ENCODE results near the gene ATP11C.

Gene ATP11C

DNA sequence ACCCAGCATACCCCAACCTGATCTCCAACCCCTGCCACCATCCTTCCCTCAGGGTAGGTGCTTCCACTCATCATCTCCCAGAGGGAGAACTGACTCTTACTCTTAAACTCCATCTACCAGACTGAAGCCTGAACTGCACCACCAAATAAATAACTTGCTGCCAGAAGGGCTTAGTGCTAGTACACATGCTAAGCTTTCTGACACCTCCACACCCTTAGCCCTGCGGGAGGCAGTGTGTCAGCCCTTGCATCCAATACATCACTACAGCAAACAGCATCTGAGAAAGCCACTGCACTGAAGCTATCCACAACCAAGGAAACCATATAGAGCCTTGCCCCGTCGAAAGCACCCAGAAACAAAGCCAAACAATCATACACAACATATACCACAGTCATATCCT is 156.3 kb downstream of the ATP11C start:
- Histone ChIP-seq H3K4me3 (ENCODE audit: low read length) (no peak overlapping the region), H3K79me2 (ENCODE audit: control insufficient read depth, low read length) (no peaks in the 10 kb centered on the region), H3K27ac (ENCODE audit: low read depth, low read length) (no peak overlapping the region), H3K4me1 (ENCODE audit: control insufficient read depth, low read length) (no peaks in the 10 kb centered on the region), H3K27me3 (ENCODE audit: control insufficient read depth, low read length) (no peaks in the 10 kb centered on the region), H3K4me2 (ENCODE audit: low read length) (no peak overlapping the region), H3F3A (ENCODE audit: control insufficient read depth, insufficient read depth) (no peaks in the 10 kb centered on the region), H3K36me3 (ENCODE audit: control insufficient read depth, low read length) (peaks cover 18% of the 10 kb centered on the region), H3K9me2 (replicated peaks; ENCODE audit: control insufficient read depth, low read length) (no peaks in the 10 kb centered on the region), H3K9me3 (ENCODE audit: control insufficient read depth, insufficient read depth, low read length) (no peaks in the 10 kb centered on the region), H4K20me1 (ENCODE audit: control insufficient read depth, insufficient read depth, low read depth, low read length) (no peaks in the 10 kb centered on the region)
- TF ChIP-seq, protein P1, sequence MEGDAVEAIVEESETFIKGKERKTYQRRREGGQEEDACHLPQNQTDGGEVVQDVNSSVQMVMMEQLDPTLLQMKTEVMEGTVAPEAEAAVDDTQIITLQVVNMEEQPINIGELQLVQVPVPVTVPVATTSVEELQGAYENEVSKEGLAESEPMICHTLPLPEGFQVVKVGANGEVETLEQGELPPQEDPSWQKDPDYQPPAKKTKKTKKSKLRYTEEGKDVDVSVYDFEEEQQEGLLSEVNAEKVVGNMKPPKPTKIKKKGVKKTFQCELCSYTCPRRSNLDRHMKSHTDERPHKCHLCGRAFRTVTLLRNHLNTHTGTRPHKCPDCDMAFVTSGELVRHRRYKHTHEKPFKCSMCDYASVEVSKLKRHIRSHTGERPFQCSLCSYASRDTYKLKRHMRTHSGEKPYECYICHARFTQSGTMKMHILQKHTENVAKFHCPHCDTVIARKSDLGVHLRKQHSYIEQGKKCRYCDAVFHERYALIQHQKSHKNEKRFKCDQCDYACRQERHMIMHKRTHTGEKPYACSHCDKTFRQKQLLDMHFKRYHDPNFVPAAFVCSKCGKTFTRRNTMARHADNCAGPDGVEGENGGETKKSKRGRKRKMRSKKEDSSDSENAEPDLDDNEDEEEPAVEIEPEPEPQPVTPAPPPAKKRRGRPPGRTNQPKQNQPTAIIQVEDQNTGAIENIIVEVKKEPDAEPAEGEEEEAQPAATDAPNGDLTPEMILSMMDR (IDR thresholded peaks at IDR 0.05; ENCODE audit: low read depth, low read length, poor library complexity, severe bottlenecking), result no peak
- TF ChIP-seq EZH2phosphoT487 (IDR thresholded peaks at IDR 0.05; ENCODE audit: borderline replicate concordance, low read length), result no peak

DNA sequence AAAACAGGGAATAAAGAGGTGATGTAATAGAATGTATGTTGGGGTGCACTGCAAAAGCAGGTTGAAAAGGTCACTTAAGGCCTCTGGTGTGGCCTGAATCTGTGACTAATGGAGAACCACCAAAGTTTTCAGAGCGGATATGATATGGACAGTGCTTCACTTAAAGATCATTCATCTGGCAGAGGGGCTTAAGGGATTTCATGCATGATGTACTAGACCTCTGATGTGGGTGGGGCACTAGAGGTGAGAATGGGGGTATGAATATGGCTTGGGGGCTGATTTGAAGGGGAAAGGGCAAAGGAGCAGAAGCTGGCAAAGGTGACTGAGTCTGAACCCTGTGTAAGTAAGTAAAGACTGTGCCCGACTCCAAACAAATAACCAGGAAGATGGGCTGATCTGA is 162.5 kb downstream of the ATP11C start:
- no peaks in the 10 kb centered on the region for H4K20me1 ChIP-seq (ENCODE audit: control insufficient read depth, insufficient read depth, low read depth, low read length)
- H3K4me2 ChIP-seq (ENCODE audit: low read length), result no peak overlapping the region
- no peak overlapping the region for H3K27ac ChIP-seq (ENCODE audit: low read depth, low read length)
- TF ChIP-seq, protein P1 (IDR thresholded peaks at IDR 0.05; ENCODE audit: low read depth, low read length, poor library complexity, severe bottlenecking), result no peak
- TF ChIP-seq EZH2phosphoT487 (IDR thresholded peaks at IDR 0.05; ENCODE audit: borderline replicate concordance, low read length), result no peak
- H3F3A ChIP-seq (ENCODE audit: control insufficient read depth, insufficient read depth), result no peaks in the 10 kb centered on the region
- H3K9me3 ChIP-seq (ENCODE audit: control insufficient read depth, insufficient read depth, low read length), result no peaks in the 10 kb centered on the region
- H3K4me1 ChIP-seq (ENCODE audit: control insufficient read depth, low read length), result no peaks in the 10 kb centered on the region
- no peaks in the 10 kb centered on the region for H3K79me2 ChIP-seq (ENCODE audit: control insufficient read depth, low read length)
- peaks cover 18% of the 10 kb centered on the region for H3K36me3 ChIP-seq (ENCODE audit: control insufficient read depth, low read length)
- H3K9me2 ChIP-seq (replicated peaks; ENCODE audit: control insufficient read depth, low read length), result no peaks in the 10 kb centered on the region
- H3K4me3 ChIP-seq (ENCODE audit: low read length), result no peak overlapping the region
- no peaks in the 10 kb centered on the region for H3K27me3 ChIP-seq (ENCODE audit: control insufficient read depth, low read length)

DNA sequence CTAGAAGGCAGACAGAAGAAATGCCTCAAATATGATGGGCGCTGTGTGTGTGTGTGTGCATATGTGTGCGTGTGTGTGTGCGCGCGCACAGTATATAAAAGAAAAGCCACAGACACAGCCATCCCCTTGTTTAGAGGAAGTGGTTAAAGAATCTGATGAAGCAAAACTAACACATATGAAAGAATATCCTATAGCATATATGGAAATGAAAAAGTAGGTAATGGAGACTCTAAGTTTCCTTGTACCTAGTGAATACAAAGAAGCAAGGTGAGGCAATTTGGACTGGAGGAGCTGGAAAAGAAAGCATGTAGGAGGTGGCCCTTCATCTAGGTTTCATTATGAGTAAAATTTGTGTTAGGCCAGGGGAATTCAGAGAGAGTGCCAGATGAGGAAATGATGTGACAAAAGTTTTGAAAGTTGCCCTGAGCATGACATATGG is 166.3 kb downstream of the ATP11C start:
- H4K20me1 ChIP-seq (ENCODE audit: control insufficient read depth, insufficient read depth, low read depth, low read length), result no peaks in the 10 kb centered on the region
- no peaks in the 10 kb centered on the region for H3K9me2 ChIP-seq (replicated peaks; ENCODE audit: control insufficient read depth, low read length)
- no peak overlapping the region for H3K27ac ChIP-seq (ENCODE audit: low read depth, low read length)
- H3K79me2 ChIP-seq (ENCODE audit: control insufficient read depth, low read length), result no peaks in the 10 kb centered on the region
- no peaks in the 10 kb centered on the region for H3K27me3 ChIP-seq (ENCODE audit: control insufficient read depth, low read length)
- TF ChIP-seq EZH2phosphoT487 (IDR thresholded peaks at IDR 0.05; ENCODE audit: borderline replicate concordance, low read length), result no peak
- TF ChIP-seq, protein P1 (IDR thresholded peaks at IDR 0.05; ENCODE audit: low read depth, low read length, poor library complexity, severe bottlenecking), result no peak
- no peak overlapping the region for H3K4me2 ChIP-seq (ENCODE audit: low read length)
- H3K4me1 ChIP-seq (ENCODE audit: control insufficient read depth, low read length), result no peaks in the 10 kb centered on the region
- no peaks in the 10 kb centered on the region for H3K36me3 ChIP-seq (ENCODE audit: control insufficient read depth, low read length)
- no peaks in the 10 kb centered on the region for H3K9me3 ChIP-seq (ENCODE audit: control insufficient read depth, insufficient read depth, low read length)
- H3K4me3 ChIP-seq (ENCODE audit: low read length), result no peak overlapping the region
- H3F3A ChIP-seq (ENCODE audit: control insufficient read depth, insufficient read depth), result no peaks in the 10 kb centered on the region
